ENCODE results near the gene ORC4.

The ORC4 gene

DNA sequence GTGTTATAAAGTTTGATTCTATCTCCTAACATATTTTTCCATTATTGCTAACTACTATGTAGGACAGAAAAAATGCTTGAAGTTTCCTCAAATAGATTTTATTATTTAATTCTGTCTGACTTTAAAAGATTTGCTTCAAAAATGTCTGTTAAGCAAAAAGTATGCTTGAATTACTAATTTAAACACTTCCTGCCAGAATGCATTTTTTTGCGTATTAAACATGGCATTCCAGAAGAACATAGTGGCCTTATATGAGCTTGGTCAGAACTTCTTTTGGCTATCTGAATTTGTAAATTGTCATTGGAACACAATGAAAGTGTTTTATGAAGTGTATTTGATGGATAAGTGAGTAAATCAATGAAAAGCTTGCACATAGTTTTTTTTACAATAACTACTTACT lies 38.1 kb upstream of the ORC4 start:
- Histone ChIP-seq H2BK5ac (ENCODE audit: low read depth, low read length, poor library complexity, severe bottlenecking) (no peak overlapping the region), H3K4ac (ENCODE audit: low read depth in 1 of 2, low read length in 2 of 2) (no peak overlapping the region), H3K4me3 (ENCODE audit: insufficient read depth in 1 of 2, low read depth in 1 of 2, low read length in 2 of 2) (no peak overlapping the region), H3K27ac (ENCODE audit: low read length, poor library complexity, severe bottlenecking) (no peak overlapping the region), H4K91ac (ENCODE audit: low read length) (no peak overlapping the region), H4K8ac (ENCODE audit: low read length) (no peak overlapping the region), H3K36me3 (ENCODE audit: control insufficient read depth in 1 of 2, insufficient read depth in 2 of 2, low read depth in 1 of 2, low read length in 2 of 2) (peaks cover 3 to 9% of the 10 kb centered on the region in 2 experiments), H3K4me2 (ENCODE audit: low read length, poor library complexity, severe bottlenecking) (no peak overlapping the region), H3K23ac (ENCODE audit: low read length in 2 of 2) (no peak overlapping the region), H3K79me1 (replicated peaks; ENCODE audit: low read length, poor library complexity, severe bottlenecking) (peaks cover 4% of the 10 kb centered on the region), H3K9me3 (ENCODE audit: control insufficient read depth, low read length) (no peaks in the 10 kb centered on the region), H2BK120ac (ENCODE audit: low read depth, low read length) (no peak overlapping the region), H3K14ac (ENCODE audit: low read length in 2 of 2) (no peak overlapping the region), H3K4me1 (ENCODE audit: control insufficient read depth, insufficient read depth, low read depth, low read length) (no peaks in the 10 kb centered on the region), H2BK12ac (ENCODE audit: low read length in 2 of 2) (no peak overlapping the region), H2BK15ac (ENCODE audit: low read depth, poor library complexity, severe bottlenecking) (no peak overlapping the region), H3K18ac (ENCODE audit: low read depth in 1 of 2, low read length in 2 of 2) (no peak overlapping the region), H2AFZ (ENCODE audit: low read depth, low read length) (no peak overlapping the region), H3K9ac (ENCODE audit: low read length) (no peak overlapping the region), H2AK5ac (ENCODE audit: low read length, severe bottlenecking) (no peak overlapping the region), H3K27me3 (ENCODE audit: control insufficient read depth in 1 of 2, insufficient read depth in 1 of 2, low read length in 2 of 2) (no peaks in the 10 kb centered on the region)
- no peak for DNase-seq
- 86% methylated on average over 1 of the region's 1 CpG for WGBS

DNA sequence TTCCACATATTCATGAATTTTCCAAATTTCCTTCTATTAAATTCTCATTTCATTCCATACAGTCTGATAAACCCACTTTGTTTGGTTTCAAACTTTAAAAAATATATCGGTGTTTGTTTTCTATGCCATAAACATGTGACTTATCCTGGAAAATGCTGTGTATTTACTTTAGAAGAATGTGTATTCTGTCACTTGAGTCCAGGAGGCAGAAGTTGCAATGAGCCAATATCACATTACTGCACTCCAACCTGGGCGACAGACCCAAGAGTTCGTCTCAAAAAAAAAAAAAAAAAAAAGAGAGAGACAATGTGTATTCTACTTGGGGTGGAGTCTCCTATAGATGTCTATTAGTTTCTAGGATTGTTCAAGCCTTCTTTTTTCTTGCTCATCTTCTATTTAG lies 32.1 kb upstream of the ORC4 start:
- H2BK12ac ChIP-seq (ENCODE audit: low read length in 2 of 2): no peak overlapping the region
- no peak overlapping the region for H3K4ac ChIP-seq (ENCODE audit: low read depth in 1 of 2, low read length in 2 of 2)
- no peak overlapping the region for H4K91ac ChIP-seq (ENCODE audit: low read length)
- H3K4me2 ChIP-seq (ENCODE audit: low read length, poor library complexity, severe bottlenecking): no peak overlapping the region
- H3K9me3 ChIP-seq (ENCODE audit: control insufficient read depth, low read length): no peaks in the 10 kb centered on the region
- H2BK120ac ChIP-seq (ENCODE audit: low read depth, low read length): no peak overlapping the region
- no peak overlapping the region for H3K9ac ChIP-seq (ENCODE audit: low read length)
- no peak overlapping the region for H3K4me3 ChIP-seq (ENCODE audit: insufficient read depth in 1 of 2, low read depth in 1 of 2, low read length in 2 of 2)
- H3K27ac ChIP-seq (ENCODE audit: low read length, poor library complexity, severe bottlenecking): no peak overlapping the region
- H3K23ac ChIP-seq (ENCODE audit: low read length in 2 of 2): no peak overlapping the region
- H3K36me3 ChIP-seq (ENCODE audit: control insufficient read depth in 1 of 2, insufficient read depth in 2 of 2, low read depth in 1 of 2, low read length in 2 of 2): peaks cover 3 to 9% of the 10 kb centered on the region in 2 experiments
- DNase-seq: no peak
- no peak overlapping the region for H3K18ac ChIP-seq (ENCODE audit: low read depth in 1 of 2, low read length in 2 of 2)
- no peaks in the 10 kb centered on the region for H3K4me1 ChIP-seq (ENCODE audit: control insufficient read depth, insufficient read depth, low read depth, low read length)
- no peaks in the 10 kb centered on the region for H3K27me3 ChIP-seq (ENCODE audit: control insufficient read depth in 1 of 2, insufficient read depth in 1 of 2, low read length in 2 of 2)
- H3K79me1 ChIP-seq (replicated peaks; ENCODE audit: low read length, poor library complexity, severe bottlenecking): peaks cover 4% of the 10 kb centered on the region
- no peak overlapping the region for H3K14ac ChIP-seq (ENCODE audit: low read length in 2 of 2)
- WGBS: 100% methylated on average over 1 of the region's 3 CpGs
- H2BK5ac ChIP-seq (ENCODE audit: low read depth, low read length, poor library complexity, severe bottlenecking): no peak overlapping the region
- no peak overlapping the region for H4K8ac ChIP-seq (ENCODE audit: low read length)
- no peak overlapping the region for H2AFZ ChIP-seq (ENCODE audit: low read depth, low read length)
- H2BK15ac ChIP-seq (ENCODE audit: low read depth, poor library complexity, severe bottlenecking): no peak overlapping the region
- H2AK5ac ChIP-seq (ENCODE audit: low read length, severe bottlenecking): no peak overlapping the region

- DNase-seq: no peak
- Histone ChIP-seq H3K18ac (ENCODE audit: low read depth in 1 of 2, low read length in 2 of 2) (no peak overlapping the region), H3K36me3 (ENCODE audit: control insufficient read depth in 1 of 2, insufficient read depth in 2 of 2, low read depth in 1 of 2, low read length in 2 of 2) (peaks cover 3 to 4% of the 10 kb centered on the region in 2 experiments), H2BK120ac (ENCODE audit: low read depth, low read length) (no peak overlapping the region), H2BK5ac (ENCODE audit: low read depth, low read length, poor library complexity, severe bottlenecking) (no peak overlapping the region), H2BK15ac (ENCODE audit: low read depth, poor library complexity, severe bottlenecking) (no peak overlapping the region), H3K4me2 (ENCODE audit: low read length, poor library complexity, severe bottlenecking) (no peak overlapping the region), H4K91ac (ENCODE audit: low read length) (no peak overlapping the region), H3K27ac (ENCODE audit: low read length, poor library complexity, severe bottlenecking) (no peak overlapping the region), H3K79me1 (replicated peaks; ENCODE audit: low read length, poor library complexity, severe bottlenecking) (peaks cover 8% of the 10 kb centered on the region), H2AFZ (ENCODE audit: low read depth, low read length) (no peak overlapping the region), H3K4me3 (ENCODE audit: insufficient read depth in 1 of 2, low read depth in 1 of 2, low read length in 2 of 2) (no peak overlapping the region), H3K4ac (ENCODE audit: low read depth in 1 of 2, low read length in 2 of 2) (no peak overlapping the region), H3K9ac (ENCODE audit: low read length) (no peak overlapping the region), H3K27me3 (ENCODE audit: control insufficient read depth in 1 of 2, insufficient read depth in 1 of 2, low read length in 2 of 2) (no peaks in the 10 kb centered on the region), H3K14ac (ENCODE audit: low read length in 2 of 2) (no peak overlapping the region), H2AK5ac (ENCODE audit: low read length, severe bottlenecking) (no peak overlapping the region), H3K9me3 (ENCODE audit: control insufficient read depth, low read length) (no peaks in the 10 kb centered on the region), H2BK12ac (ENCODE audit: low read length in 2 of 2) (no peak overlapping the region), H4K8ac (ENCODE audit: low read length) (no peak overlapping the region), H3K4me1 (ENCODE audit: control insufficient read depth, insufficient read depth, low read depth, low read length) (no peaks in the 10 kb centered on the region), H3K23ac (ENCODE audit: low read length in 2 of 2) (no peak overlapping the region)
Observed at GRCh38 chr2:148049284-148049683, 28.7 kb upstream of the ORC4 start.

- Histone ChIP-seq H3K4ac (ENCODE audit: low read depth in 1 of 2, low read length in 2 of 2) (no peak overlapping the region), H3K27ac (ENCODE audit: low read length, poor library complexity, severe bottlenecking) (no peak overlapping the region), H3K27me3 (ENCODE audit: control insufficient read depth in 1 of 2, insufficient read depth in 1 of 2, low read length in 2 of 2) (no peaks in the 10 kb centered on the region), H3K9ac (ENCODE audit: low read length) (no peak overlapping the region), H3K18ac (ENCODE audit: low read depth in 1 of 2, low read length in 2 of 2) (no peak overlapping the region), H2BK120ac (ENCODE audit: low read depth, low read length) (no peak overlapping the region), H3K4me3 (ENCODE audit: insufficient read depth in 1 of 2, low read depth in 1 of 2, low read length in 2 of 2) (no peak overlapping the region), H2BK15ac (ENCODE audit: low read depth, poor library complexity, severe bottlenecking) (no peak overlapping the region), H3K36me3 (ENCODE audit: control insufficient read depth in 1 of 2, insufficient read depth in 2 of 2, low read depth in 1 of 2, low read length in 2 of 2) (no peaks in the 10 kb centered on the region), H2BK5ac (ENCODE audit: low read depth, low read length, poor library complexity, severe bottlenecking) (no peak overlapping the region), H2AFZ (ENCODE audit: low read depth, low read length) (no peak overlapping the region), H3K9me3 (ENCODE audit: control insufficient read depth, low read length) (no peaks in the 10 kb centered on the region), H2BK12ac (ENCODE audit: low read length in 2 of 2) (no peak overlapping the region), H3K79me1 (replicated peaks; ENCODE audit: low read length, poor library complexity, severe bottlenecking) (peaks cover 8% of the 10 kb centered on the region), H2AK5ac (ENCODE audit: low read length, severe bottlenecking) (no peak overlapping the region), H3K4me2 (ENCODE audit: low read length, poor library complexity, severe bottlenecking) (no peak overlapping the region), H4K8ac (ENCODE audit: low read length) (no peak overlapping the region), H4K91ac (ENCODE audit: low read length) (no peak overlapping the region), H3K14ac (ENCODE audit: low read length in 2 of 2) (no peak overlapping the region), H3K23ac (ENCODE audit: low read length in 2 of 2) (no peak overlapping the region), H3K4me1 (ENCODE audit: control insufficient read depth, insufficient read depth, low read depth, low read length) (no peaks in the 10 kb centered on the region)
- no peak for DNase-seq
- WGBS: 100% methylated on average over 1 of the region's 1 CpG
Observed at GRCh38 chr2:148048475-148049221, 28.1 kb upstream of the ORC4 start.
